Measurements from ENCODE around the gene PHLDB3.

PHLDB3 gene

DNA sequence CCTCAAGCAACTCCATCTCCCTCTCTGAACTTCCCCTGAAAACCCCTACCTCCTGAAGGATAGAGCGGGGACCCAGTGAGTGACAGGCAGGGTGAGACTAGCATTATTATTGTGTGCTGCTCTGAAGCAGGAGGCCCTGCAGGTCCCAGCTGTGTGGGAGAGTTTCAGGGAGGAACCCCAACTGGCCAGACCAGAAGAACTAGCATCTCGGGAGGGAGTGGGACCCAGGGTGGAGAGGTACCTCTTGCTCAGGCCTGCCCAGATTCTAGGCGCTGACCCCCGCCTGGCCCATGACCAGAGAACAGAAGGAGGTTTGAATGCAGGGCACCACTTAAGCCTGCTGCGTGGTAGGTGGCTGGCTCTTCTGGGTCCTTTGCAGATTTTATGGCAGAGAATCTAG is 33.5 kb downstream of the PHLDB3 start:
- in situ Hi-C loops (cut with MboI; ENCODE audit: low sequenced_read_pairs) = no loop called here

DNA sequence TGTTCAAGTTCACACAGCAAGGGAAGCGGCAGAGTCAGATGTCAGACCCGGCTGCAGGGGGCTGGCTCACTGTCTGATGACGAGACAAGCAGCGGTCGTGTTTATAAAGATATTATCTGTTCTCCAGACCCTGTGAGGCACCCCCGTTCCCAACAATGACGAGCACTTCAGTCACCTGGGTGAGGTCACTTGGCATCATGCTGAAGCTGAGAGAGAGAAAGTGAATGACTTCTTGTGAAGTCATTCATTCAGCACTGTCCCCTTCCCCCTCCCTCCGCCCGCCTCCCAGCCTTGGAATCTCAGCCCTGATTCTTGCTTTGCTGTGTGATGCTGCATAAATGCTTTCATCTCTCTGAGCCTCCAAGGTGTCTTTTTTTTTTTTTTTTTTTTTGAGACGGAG is 34.3 kb downstream of the PHLDB3 start:
- in situ Hi-C loops (cut with MboI; ENCODE audit: low sequenced_read_pairs) = no loop called here

DNA sequence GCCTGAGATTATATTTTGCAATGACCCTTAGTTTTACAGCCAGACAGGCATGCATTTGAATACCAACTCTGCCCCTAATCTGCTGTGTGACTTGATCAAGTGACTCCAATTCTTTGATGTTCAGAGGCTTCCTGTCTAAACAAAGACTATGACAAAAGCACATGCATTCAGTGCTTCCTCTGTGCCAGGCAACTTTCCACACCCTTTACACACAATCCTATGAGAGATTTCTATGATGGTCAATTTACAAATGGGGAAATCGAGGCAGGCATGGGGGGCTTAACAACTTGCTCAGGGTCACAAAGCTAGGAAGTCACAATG is 35.4 kb downstream of the PHLDB3 start:
- in situ Hi-C loops (cut with MboI; ENCODE audit: low sequenced_read_pairs) = no loop called here

DNA sequence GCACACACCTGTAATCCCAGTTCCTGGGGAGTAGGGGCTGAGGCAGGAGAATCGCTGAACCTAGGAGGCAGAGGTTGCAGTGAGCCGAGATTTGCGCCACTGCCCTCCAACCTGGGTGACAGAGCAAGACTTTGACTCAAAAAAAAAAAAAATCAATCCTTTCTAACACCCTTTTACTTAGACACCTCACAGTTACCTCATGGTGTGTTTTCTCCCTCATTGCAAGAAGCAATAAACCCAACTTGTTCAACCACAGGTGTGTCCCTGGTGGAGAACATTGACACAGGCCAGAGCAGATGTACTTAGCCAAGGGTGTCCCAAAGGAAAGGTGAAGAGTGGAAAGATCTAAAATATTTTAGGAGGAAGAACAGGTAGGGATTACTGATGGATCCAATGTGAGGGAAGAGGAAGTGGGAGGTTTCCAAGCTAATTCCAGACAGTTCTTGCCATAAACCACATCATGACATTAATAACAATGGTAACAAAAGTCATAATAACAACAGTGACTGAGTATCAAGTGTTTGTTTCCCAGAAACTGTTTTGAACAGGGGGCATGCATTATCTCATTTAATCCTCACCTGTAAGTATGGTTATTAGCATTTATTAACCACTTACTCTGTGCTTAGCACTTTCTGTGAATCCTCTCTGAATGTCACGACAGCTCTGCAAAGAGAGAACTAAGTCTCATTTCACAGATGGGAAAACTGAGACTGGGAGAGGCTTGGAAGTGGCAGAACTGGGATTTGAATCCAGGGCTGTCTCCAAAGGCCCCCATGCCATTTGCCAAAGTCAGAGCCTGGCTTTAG is 36.0 kb downstream of the PHLDB3 start:
- in situ Hi-C loops (cut with MboI; ENCODE audit: low sequenced_read_pairs) = no loop called here

DNA sequence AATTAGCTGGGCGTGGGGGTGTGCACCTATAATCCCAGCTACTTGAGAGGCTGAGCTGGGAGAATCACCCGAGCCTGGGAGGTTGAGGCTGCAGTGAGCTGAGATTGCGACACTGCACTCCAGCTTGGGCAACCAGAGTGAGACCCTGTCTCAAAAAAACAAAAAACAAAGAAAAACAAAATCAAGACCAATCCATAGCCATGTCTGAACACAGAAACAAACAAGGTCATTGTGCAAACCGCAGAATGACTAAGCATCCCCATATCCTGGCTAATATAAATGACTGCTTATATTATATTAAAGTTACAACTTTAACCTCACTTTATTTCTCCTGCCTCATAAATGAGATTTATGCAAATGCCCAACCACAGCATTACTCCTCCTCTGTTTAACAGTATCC is 36.8 kb downstream of the PHLDB3 start:
- in situ Hi-C loops (cut with MboI; ENCODE audit: low sequenced_read_pairs) = no loop called here

DNA sequence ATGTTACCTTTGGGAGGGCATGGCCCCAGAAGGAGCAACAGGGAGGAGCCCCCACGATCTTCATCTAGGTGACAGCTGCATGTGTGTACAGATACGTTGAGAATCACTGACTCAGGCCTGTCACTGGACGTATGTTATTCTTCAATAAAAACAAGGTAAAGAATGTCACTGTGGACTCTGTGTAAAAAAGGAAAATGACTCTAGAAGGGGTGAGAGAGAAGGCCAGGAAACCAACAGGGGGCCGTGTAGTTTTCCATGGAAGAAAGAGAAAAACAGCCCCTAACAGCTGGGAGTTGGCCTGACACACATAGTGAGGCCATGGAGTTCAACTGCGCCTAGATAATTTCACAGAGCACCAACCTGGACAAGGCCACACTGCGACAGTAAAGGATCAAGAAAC is 37.3 kb downstream of the PHLDB3 start:
- in situ Hi-C loops (cut with MboI; ENCODE audit: low sequenced_read_pairs) = no loop called here

DNA sequence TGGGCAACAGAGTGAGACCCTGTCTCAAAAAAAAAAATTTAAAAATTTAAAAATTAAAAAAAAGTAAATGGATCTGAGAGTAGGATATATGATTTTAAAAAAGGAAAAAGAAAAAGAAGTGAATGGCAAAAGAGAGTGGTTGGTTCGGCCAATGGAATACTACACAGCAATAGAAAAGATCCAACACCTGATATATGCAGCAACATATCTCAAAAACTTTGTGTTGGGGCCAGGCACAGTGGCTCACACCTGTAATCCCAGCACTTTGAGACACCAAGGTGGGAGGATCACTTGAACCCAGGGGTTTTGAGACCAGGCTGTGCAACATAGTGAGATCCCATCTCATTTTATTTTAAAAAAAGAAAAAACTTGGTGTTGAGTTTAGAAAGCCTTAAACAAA is 37.8 kb downstream of the PHLDB3 start:
- in situ Hi-C loops (cut with MboI; ENCODE audit: low sequenced_read_pairs) = no loop called here

DNA sequence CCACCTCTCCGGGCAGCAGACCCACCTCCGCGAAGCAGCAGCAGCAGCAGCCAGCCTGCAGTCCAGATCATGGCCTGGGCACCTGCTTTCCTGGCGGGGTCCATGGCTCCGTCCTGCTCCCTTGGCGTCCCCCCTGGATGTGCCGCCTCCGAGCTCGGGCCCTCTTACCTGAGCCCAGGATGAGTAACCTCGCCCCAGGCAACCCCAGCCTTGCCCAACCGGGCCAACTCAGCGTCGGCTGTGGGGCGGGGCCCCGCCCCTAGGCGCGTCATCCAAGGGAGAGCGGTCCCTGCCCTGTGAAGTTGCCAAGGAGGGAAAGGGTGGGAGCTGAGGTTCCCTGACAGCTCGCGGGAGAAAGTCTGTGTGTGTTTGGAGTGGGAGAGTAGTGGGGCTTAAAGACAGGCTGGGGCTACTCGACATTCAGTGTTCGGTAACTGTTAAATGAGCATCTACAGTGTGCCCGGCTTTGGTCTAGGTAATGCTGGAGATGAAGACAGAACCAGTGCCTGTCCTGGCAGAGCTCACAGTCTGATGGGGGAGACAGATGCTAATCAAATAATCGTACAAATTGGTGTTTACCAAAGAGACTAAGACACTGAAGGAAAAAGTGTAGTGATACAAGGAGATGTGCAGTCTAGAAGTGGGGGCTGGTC is 39.0 kb downstream of the PHLDB3 start, which contains the start of gene LYPD3:
Gene LYPD3, minus strand, starts transcription at position 141 of the 653 bp plus-strand sequence. Its CDS starts 37 bp downstream, at position 104.
- in situ Hi-C loops (cut with MboI; ENCODE audit: low sequenced_read_pairs) = no loop called here

DNA sequence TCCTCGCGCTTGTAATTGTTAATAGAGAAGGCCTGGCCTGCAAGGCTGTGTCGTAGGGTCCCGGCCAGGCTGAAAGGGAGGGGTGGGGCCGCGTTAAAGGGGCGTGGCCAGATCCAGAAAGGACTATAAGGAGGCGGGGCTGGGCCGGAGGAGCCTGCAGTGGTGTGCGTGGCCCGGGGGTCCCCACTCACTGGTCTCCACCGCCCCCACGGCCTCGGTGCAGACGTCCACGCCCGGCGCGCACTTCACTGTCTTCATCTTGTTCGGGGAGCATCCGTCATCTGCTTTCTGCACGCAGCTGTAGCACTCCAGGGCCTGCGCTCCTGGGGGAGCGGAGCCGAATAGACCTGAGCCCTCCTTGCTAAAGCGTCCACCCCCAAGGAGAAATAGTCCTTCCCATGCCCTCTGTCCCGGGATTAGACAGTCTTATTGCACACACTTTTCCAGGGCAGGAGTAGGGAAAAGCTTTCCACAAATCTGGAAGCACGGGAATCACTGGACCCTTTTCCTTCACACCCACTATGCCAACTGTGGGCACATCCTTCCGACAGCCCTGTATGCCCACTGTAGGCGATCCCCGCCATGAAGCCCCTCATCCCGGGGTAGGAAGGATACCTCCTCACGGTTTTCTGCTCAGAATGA is 40.3 kb downstream of the PHLDB3 start:
- in situ Hi-C loops (cut with MboI; ENCODE audit: low sequenced_read_pairs) = no loop called here

DNA sequence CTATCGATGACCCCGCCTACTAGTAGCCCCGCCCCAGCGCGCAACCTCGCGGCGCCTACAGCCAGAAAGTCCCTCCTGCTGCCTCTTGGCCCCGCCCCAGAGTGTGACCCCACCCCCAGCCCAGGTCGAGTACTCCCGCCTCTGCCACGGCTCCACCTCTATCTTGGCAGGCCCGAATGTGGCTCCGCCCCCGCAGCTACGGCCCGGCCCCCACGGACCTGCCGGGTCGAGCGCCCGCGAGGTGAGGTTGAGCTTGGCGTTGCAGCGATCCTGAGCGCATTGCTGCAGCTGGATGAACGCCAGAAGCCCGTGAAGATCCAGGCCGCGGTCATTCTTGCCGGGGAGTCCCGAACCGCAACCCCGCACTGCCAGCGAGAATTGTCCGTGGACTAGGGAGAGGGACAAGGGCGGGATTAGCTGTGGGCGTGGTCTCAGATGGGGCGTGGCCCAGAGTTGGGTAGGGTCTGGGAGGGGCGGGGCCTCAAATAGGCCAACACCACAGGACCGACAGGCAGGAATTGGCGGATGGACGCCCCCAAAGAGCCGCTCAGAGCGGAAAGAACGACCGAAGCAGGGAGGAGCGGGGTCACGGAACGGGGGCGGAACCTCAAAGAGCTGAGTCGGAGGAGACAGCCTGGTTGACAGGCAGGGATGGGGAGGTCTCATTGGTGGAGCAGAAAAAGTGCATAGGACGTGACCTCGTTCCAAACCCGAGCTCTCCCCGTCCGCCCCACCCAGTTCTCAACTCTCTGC is 41.0 kb downstream of the PHLDB3 start:
- in situ Hi-C loops (cut with MboI; ENCODE audit: low sequenced_read_pairs) = no loop called here

DNA sequence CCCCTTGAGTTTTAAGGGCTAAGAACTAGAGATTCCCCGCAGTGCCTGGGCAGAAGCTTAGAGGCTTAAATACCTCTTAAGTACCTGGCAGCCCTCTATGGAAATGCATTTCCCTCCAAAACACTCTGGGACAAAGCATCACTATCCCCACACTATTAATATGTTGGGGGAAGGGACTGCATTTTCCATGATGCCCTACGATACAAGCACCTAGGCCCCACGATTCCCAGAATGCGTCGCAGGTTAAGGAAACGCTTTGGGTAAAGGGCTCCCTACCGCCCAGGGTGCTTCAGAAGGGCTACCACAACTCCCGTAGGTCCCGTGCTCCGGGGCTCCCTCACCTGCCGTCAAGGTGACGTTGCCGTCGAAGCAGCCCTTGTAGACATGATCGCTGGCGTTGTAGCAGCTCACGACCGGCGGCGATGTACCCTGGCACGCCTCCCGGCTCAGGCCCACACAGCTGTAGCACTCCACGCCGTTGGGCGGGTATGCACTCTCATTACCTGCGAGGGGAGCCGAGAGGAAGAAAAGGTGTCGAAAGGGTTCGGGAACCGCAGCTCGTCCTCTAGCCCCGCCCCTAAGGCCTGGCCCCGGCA is 41.7 kb downstream of the PHLDB3 start:
- in situ Hi-C loops (cut with MboI; ENCODE audit: low sequenced_read_pairs) = no loop called here

DNA sequence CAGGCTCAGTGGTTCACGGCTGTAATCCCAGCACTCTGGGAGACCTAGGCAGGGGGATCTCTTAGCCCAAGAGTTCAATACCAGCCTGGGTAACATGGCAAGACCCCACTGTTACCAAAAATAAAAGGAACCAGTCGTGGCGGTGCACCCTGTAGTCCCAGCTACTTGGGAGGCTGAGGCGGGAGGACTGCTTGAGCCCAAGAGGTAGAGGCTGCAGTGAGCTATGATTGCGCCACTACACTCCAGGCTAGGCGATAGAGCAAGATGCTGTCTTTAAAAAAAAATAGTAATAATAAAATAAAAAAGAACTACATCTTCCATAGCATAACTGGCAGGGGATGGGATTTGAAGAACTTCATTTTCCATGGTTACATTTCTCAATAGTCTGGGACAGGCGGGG is 42.2 kb downstream of the PHLDB3 start:
- in situ Hi-C loops (cut with MboI; ENCODE audit: low sequenced_read_pairs) = no loop called here

DNA sequence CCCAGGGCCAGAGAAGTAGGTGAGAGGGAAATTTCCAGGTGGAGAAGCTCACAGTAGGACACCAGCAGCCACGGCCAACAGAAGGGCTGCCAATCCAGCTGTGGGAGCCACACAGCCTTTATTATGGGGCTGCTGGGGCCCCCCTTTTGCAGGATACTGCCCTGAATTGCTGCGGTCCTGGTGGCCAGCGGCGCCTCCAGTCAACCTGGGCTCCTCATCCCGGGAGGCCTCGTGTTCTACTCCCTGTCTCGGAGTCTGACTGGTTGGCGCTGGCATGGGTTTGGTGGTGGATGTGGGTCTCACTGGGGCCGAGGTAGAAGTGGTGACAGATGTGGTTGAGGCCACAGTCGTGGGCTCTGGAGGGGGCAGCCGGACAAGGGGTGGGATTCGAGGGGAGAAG is 43.2 kb downstream of the PHLDB3 start:
- in situ Hi-C loops (cut with MboI; ENCODE audit: low sequenced_read_pairs) = no loop called here

DNA sequence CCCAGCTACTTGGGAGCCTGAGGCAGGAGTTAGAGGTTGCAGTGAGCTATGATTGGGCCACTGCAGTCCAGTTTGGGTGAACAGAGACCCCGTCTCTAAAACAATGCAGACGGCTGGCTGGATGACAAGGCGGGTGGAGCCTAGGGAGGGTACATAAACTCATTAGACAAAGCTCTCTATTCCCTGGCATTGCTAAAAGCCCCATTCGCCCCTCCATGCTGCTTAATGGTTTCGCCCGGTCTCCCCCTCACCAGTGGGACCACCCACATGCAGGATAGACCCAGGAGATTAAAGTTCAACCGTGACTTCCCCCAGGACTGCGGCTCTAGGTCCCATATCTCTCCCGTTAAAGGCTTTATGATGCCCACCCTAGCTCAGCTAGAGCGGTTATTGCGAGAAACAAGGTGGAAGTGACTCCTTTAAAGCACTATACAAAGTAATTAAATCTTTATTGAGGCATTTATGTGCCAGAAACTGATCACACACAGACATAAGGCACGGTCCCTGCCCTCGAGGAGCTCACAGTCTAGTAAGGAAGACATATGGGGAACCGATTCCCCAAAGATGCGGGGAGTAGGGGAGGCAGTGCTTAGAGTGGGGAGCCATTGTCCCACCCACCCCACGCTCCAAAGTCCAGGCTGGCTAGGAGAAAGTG is 44.1 kb downstream of the PHLDB3 start:
- in situ Hi-C loops (cut with MboI; ENCODE audit: low sequenced_read_pairs) = no loop called here

DNA sequence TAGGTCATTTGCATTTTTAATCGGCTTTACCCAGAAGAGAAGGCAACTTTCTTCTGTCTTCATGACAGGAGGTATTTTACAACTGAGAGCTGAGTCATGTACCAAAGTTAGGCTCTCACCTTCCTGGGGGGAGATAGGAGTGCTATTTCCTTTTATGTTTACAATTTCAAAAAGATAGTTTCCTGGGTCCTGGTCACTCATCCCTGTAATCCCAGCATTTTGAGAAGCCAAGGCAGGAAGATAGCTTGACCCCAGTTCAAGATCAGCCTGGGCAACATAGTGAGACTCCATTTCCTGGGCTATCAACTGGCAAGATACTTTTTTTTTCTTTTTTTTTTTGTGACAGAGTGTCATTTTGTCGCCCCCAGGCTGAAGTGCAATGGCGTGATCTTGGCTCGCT is 46.7 kb downstream of the PHLDB3 start:
- in situ Hi-C loops (cut with MboI; ENCODE audit: low sequenced_read_pairs) = no loop called here

DNA sequence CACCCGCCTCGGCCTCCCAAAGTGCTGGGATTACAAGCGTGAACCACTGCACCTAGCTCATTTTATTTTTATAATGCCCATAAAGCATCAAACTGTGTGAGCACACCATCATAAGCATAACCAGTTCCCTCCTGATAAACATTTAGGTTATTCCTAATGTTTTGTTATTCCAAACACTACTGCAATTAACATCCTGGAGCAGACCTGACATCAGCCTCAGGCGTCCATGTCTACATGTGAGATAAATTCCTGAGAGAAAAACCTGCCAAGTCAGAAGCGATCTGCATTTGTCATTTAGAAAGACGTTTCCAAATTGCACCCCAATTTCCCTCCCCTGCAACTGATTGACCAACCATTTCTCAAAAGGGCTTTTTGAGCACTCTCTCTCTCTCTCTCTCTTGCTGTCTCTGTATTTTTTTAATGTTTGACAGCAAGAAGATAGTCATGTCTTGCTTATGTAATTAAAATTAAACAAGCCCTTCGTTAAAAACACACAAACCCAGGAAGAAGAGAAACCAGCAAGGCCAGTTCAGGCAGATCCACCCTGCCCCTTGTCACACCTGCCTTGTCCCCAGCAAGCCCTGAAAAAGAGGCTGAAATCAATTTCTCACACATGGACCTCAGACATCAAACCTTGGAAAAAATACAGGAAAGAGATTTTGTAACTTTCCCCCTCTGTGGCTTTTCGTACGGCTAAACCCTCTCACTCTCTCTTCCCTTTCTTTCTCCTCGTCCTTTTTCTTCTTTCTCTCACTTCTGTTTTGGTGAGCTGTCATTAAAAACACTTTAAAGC is 49.0 kb downstream of the PHLDB3 start:
- in situ Hi-C loops (cut with MboI; ENCODE audit: low sequenced_read_pairs) = no loop called here

DNA sequence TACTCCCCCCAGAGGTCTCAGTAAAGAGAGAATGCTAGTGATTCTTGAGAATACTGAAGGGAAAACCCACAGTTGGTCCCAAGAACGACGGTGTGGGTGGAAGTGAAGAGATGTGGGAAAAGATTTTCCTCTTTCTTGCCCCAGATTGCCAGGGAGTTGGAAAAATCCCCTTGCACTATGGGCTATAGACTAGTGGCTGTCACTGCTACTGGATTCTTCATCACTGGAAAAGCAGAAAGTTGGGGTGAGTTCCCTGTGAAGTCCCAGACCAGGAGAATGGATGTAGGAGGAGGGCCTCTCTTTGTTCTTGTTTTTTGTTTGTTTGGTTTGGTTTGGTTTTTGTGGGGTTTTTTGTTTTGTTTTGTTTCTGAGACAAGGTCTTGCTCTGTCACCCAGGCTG is 50.5 kb downstream of the PHLDB3 start:
- in situ Hi-C loops (cut with MboI; ENCODE audit: low sequenced_read_pairs) = no loop called here

DNA sequence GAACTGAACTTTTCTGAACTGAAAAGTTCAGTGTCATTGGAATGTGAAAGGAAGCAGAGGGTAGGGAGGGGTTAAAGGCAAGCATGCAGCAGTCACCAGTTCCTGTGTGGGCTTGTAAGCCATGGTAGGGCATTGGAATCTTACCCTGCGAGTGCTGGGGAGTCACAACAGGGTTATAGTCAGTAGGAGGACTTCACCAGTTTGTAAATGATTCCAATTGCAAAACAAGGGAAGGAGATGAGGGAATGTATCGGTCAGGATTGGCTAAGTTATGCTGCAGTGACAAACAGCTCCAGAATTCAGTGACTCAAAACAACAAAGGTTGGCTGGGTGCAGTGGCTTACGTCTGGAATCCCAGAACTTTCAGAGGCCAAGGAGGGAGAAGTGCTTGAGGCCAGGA is 52.0 kb downstream of the PHLDB3 start:
- in situ Hi-C loops (cut with MboI; ENCODE audit: low sequenced_read_pairs) = no loop called here

DNA sequence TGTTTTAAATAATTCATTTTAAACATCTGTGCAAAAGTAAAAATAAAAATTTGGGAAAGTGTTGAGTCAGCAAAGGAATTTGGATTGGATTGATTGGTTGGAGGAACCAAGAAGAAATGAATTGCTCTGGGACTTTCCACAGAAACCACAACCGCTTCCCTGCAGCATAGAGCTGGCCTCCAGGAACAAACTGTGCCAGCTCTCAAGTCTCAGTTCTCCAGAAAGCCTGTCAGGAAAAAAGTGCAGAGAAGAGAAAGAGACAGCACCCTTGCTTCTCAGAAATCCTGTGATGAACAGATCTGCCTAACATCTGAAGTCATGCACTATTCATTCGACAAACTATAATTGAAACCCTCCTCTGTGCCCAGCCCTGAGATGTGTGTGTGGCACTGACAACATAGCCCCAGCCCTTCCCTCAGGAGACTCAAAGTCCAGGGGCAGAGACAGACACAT is 54.0 kb downstream of the PHLDB3 start:
- in situ Hi-C loops (cut with MboI; ENCODE audit: low sequenced_read_pairs) = no loop called here

DNA sequence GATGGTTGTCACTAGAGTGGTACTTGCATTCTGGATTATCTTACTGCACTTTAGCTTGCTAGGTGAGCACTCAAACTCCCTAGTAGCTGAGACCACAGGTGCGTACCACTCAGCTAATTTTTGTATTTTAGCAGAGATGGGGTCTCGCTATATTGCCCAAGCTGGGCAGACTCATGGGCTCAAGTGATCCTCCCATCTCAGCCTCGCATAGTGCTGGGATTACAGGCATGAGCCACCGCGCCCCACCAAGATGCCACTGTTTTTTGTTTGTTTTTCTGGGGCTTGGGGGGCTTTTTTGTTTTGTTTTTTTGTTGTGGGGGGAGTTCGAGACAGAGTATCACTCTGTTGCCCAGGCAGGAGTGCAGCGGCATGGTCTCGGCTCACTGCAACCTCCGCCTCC is 56.9 kb downstream of the PHLDB3 start:
- in situ Hi-C loops (cut with MboI; ENCODE audit: low sequenced_read_pairs) = no loop called here

All from hTERT RPE-1 (cell line).